ENCODE data around the gene LRRIQ4.

The LRRIQ4 gene

GRCh38 chr3:169809230-169809795, 3.4 kb upstream of the LRRIQ4 start:
- no peak for DNase-seq (ENCODE audit: low read depth, low spot score)

- peak; percentile 48 for DNase-seq (ENCODE audit: low read depth, low spot score)
Measured at GRCh38 chr3:169811631-169812331, 889 bp upstream of the LRRIQ4 start.

DNA sequence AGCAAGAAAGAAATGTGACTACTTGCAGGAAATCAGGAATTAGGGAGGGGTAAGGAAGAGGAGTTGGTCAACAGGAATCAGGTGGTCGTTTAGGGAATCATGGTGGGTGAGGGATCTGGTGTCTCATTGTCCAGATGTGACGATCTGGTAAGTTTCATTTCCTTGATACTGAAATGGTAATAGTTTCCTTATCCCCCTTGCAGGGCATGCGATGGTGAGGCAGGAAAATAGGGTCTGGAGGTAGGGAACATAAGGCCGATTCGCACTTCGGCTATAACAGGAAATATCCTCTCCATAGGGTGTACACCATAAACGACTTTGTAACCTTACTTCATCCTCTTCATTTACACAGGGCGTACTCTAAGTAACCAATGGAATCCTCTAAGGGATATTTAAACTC, 608 bp downstream of the LRRIQ4 start:
- DNase-seq (ENCODE audit: low read depth, low spot score), result no peak

DNA sequence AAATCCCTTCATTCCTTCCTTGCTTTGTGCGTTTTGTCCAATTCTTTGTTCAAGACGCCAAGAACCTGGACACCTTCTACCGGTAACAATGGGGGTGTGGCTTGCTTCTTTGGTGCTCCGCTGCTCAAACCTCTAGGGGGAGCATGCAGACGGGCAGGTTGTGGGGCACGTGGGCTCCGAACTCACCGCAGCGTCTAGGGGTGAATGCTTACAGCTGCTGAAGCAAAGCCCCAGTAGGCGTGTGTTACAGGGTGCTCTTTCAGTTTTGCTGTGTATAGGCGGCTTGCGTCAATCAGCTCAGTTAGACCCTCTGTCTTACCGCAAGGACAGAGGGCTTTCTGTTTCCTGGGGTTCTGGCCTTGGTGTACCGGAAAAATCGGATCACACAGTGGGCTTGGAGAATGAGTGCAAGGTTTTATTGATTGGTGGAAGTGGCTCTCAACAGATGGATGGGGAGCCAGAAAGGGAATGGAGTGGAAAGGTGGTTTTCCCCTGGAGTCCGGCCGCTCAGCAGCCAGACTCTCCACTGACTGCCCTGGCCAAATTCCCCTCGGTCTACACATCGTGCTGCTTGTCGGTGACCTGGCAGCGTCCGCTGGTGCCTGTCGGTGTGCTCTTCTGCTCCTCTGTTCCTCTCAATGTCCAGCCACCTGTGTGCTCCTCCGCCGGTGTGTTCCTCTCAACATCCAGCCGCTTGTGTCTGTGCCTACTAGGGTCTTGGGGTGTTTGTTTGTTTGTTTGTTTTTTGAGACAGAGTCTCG, 1.3 kb downstream of the LRRIQ4 start:
- no peak for DNase-seq (ENCODE audit: low read depth, low spot score)

GRCh38 chr3:169815590-169816150, 3.0 kb downstream of the LRRIQ4 start:
- no peak for DNase-seq (ENCODE audit: low read depth, low spot score)

DNA sequence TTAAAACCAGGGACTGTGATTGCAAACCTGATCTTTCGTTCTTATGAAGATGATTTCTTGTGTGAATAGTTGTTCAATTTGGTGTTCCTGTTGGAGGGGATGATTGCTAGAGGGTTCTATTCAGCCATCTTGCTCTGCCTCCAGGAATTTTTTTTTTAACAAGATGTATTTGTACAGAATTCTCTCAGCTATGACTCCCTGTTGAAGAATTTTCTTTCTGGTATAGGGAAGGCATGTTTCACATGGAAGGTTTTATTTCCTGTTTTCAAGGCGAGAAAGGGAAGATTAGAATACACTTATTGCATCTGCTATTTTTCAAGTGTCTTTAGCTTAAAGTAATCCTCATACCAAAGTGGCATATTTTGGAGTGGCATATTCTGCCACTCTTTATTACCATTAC, 5.6 kb downstream of the LRRIQ4 start:
- DNase-seq (ENCODE audit: low read depth, low spot score), result no peak

DNA sequence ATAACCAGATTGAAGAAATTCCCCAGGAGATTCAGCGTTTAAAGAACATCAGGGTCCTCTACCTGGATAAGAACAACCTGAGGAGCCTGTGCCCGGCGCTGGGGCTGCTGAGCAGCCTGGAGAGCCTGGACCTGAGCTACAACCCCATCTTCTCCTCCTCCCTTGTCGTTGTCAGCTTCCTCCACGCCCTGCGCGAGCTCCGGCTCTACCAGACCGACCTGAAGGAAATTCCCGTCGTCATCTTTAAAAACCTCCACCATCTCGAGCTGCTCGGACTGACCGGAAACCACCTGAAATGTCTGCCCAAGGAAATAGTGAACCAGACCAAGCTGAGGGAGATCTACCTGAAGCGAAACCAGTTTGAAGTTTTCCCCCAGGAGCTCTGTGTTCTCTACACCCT, 9.4 kb downstream of the LRRIQ4 start:
- DNase-seq (ENCODE audit: low read depth, low spot score), result no peak

GRCh38 chr3:169822540-169822939, 9.9 kb downstream of the LRRIQ4 start:
- no peak for DNase-seq (ENCODE audit: low read depth, low spot score)

DNA sequence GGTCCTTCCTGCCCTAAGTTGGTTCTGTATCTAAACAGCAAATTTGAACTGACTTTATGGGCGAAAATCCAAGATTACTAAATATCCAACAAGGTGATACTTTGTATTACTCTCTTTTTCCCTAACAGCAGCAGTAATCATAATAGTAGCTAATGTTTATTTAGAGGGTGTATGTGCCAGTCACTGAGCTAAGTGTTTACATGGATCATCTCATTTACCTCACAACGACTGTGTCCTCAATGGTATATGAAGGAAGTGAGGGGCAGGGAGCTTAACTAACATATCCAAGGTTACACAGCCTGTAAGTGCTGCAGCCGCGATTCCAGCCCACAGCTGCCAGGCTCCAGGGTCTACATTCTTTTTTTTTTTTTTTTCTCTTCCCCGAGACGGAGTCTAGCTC, 10.3 kb downstream of the LRRIQ4 start:
- no peak for DNase-seq (ENCODE audit: low read depth, low spot score)

- DNase-seq (ENCODE audit: low read depth, low spot score), result no peak
Measured at GRCh38 chr3:169825316-169825715, 12.6 kb downstream of the LRRIQ4 start.

GRCh38 chr3:169827712-169828111, 15.0 kb downstream of the LRRIQ4 start:
- DNase-seq (ENCODE audit: low read depth, low spot score), result no peak

- no peak for DNase-seq (ENCODE audit: low read depth, low spot score)
Measured at GRCh38 chr3:169835533-169835932, 22.9 kb downstream of the LRRIQ4 start.

GRCh38 chr3:169836078-169836941, 23.6 kb downstream of the LRRIQ4 start:
- no peak for DNase-seq (ENCODE audit: low read depth, low spot score)

DNA sequence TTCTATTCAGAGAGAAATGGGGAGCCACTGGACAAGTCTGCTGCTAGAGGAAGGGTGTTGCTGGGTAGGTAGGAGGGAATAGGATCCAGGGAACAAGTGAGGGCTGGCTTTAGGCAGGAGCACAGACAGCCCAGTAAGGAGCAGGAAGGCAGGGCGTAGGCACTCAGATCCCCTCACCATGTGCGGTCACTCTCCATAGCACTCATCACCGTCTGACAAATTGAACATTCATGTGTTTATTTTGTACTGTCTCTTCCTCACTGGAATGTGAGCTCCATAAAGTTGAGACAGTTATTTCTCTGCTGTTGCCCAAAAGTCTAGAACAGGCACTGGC, 24.2 kb downstream of the LRRIQ4 start:
- DNase-seq (ENCODE audit: low read depth, low spot score), result no peak

- DNase-seq (ENCODE audit: low read depth, low spot score), result no peak
Measured at GRCh38 chr3:169838511-169839030, 25.9 kb downstream of the LRRIQ4 start.

DNA sequence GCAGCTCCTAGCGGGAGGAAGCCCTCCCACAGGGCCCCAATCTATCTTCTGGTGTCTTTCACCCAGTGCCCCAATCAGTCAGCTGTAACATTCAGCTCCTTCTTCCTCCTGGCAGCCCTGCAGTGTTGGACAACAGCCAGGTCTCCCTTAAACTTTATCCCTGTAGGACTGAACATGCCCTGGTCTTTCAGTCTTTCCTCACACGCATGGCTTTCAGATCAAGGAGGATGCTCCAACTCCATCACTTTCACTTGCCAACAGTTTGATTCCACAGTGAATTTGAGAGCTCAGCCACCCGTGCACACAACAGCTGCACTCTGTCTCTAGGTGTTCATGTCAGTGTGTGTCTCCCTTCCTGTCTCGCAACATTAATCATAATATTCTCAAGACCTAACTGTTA, 28.5 kb downstream of the LRRIQ4 start:
- DNase-seq (ENCODE audit: low read depth, low spot score), result no peak

DNA sequence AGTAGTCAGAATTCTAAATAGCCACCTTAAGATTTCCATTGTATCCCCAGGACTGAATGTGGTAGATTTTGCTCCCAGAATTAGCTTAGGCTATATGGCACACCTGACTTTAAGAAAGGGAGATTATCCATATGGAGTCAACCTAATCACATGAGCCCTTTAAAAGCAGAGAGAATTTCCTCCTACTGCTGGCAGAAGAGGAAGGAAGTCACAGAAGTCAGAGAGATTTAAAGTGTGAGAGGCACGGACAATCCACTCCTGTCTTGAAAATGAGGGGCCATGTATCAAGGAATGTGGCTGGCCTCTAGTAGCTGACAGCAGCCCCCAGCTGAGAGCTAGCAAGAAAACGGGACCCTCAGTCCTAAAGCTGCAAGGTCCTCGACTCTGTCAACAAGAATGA, 30.3 kb downstream of the LRRIQ4 start:
- DNase-seq (ENCODE audit: low read depth, low spot score), result no peak

- no peak for DNase-seq (ENCODE audit: low read depth, low spot score)
Measured at GRCh38 chr3:169846458-169847193, 34.0 kb downstream of the LRRIQ4 start.

GRCh38 chr3:169847896-169848295, 35.2 kb downstream of the LRRIQ4 start:
- no peak for DNase-seq (ENCODE audit: low read depth, low spot score)

- DNase-seq (ENCODE audit: low read depth, low spot score), result no peak
Measured at GRCh38 chr3:169848741-169849140, 36.1 kb downstream of the LRRIQ4 start.

GRCh38 chr3:169850618-169851017, 37.9 kb downstream of the LRRIQ4 start:
- DNase-seq (ENCODE audit: low read depth, low spot score), result no peak
